Measurements from ENCODE around the gene PPP1R9B. TPM values are rescaled to one million over a fixed set of nuclear protein-coding genes. Genes with fewer than 3 reads are reported as not detected.

Gene PPP1R9B
- total and polyA plus RNA-seq, 4 donors: 0.90 to 26.1 (median 7.1) TPM

DNA sequence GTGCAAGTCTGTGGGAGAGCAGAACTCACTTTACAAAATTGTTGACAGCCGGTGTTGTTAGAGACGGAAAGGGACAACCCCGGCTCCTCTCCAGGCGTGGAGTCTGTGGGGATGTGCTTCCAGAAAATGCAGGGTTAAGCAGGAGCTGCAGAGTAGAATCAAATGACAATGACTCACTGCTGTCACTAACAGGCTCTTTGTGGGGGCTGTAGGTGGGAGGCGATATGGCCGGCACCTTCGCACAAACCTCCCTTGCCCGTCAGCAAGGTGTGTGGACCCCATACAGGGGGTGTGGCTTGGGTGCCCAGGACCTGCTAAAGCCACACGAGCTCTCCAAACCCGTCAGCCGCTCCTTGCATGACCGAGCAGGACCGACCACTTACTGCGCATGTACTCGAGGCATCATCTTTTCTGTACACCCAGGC, 49.5 kb downstream of the PPP1R9B start:
- Histone ChIP-seq H3K9ac (ENCODE audit: low read depth in 1 of 2, low read length in 2 of 2) (peak overlapping the region; percentile 34 to 58), H3K4me1 (ENCODE audit: control insufficient read depth in 4 of 4, insufficient read depth in 4 of 4, low read length in 3 of 4) (peaks cover 22 to 63% (median 56%) of the 10 kb centered on the region in 4 donors), H3K27me3 (ENCODE audit: control insufficient read depth in 4 of 4, insufficient read depth in 4 of 4, low read length in 3 of 4) (no peaks in the 10 kb centered on the region), H3K4me3 (ENCODE audit: low read depth in 1 of 3, low read length in 3 of 3) (peak overlapping the region in 1 of 3 donors; percentile 4), H3K36me3 (ENCODE audit: control insufficient read depth in 4 of 4, insufficient read depth in 3 of 4, low read depth in 1 of 4, low read length in 3 of 4) (peaks cover 5 to 13% (median 9%) of the 10 kb centered on the region in 4 donors), H3K9me3 (ENCODE audit: control insufficient read depth in 4 of 4, low read length in 3 of 4) (no peaks in the 10 kb centered on the region), H3K27ac (ENCODE audit: low read depth in 1 of 2, low read length in 2 of 2) (peak overlapping the region; percentile 86 to 94)
- TF ChIP-seq, protein P1, sequence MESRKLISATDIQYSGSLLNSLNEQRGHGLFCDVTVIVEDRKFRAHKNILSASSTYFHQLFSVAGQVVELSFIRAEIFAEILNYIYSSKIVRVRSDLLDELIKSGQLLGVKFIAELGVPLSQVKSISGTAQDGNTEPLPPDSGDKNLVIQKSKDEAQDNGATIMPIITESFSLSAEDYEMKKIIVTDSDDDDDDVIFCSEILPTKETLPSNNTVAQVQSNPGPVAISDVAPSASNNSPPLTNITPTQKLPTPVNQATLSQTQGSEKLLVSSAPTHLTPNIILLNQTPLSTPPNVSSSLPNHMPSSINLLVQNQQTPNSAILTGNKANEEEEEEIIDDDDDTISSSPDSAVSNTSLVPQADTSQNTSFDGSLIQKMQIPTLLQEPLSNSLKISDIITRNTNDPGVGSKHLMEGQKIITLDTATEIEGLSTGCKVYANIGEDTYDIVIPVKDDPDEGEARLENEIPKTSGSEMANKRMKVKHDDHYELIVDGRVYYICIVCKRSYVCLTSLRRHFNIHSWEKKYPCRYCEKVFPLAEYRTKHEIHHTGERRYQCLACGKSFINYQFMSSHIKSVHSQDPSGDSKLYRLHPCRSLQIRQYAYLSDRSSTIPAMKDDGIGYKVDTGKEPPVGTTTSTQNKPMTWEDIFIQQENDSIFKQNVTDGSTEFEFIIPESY (IDR thresholded peaks at IDR 0.05): no peak
- no peak for TF ChIP-seq RXRA (IDR thresholded peaks at IDR 0.05)
- TF ChIP-seq, protein P2, sequence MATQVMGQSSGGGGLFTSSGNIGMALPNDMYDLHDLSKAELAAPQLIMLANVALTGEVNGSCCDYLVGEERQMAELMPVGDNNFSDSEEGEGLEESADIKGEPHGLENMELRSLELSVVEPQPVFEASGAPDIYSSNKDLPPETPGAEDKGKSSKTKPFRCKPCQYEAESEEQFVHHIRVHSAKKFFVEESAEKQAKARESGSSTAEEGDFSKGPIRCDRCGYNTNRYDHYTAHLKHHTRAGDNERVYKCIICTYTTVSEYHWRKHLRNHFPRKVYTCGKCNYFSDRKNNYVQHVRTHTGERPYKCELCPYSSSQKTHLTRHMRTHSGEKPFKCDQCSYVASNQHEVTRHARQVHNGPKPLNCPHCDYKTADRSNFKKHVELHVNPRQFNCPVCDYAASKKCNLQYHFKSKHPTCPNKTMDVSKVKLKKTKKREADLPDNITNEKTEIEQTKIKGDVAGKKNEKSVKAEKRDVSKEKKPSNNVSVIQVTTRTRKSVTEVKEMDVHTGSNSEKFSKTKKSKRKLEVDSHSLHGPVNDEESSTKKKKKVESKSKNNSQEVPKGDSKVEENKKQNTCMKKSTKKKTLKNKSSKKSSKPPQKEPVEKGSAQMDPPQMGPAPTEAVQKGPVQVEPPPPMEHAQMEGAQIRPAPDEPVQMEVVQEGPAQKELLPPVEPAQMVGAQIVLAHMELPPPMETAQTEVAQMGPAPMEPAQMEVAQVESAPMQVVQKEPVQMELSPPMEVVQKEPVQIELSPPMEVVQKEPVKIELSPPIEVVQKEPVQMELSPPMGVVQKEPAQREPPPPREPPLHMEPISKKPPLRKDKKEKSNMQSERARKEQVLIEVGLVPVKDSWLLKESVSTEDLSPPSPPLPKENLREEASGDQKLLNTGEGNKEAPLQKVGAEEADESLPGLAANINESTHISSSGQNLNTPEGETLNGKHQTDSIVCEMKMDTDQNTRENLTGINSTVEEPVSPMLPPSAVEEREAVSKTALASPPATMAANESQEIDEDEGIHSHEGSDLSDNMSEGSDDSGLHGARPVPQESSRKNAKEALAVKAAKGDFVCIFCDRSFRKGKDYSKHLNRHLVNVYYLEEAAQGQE (IDR thresholded peaks at IDR 0.05): no peak
- TF ChIP-seq TAF1 (conservative IDR thresholded peaks at IDR 0.05): no peak
- TF ChIP-seq, protein P3, sequence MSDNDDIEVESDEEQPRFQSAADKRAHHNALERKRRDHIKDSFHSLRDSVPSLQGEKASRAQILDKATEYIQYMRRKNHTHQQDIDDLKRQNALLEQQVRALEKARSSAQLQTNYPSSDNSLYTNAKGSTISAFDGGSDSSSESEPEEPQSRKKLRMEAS (IDR thresholded peaks at IDR 0.05): no peak
- TF ChIP-seq HNF4A (conservative IDR thresholded peaks at IDR 0.05): no peak
- no peak for TF ChIP-seq HNF4G (IDR thresholded peaks at IDR 0.05)
- no peak for TF ChIP-seq GABPA (IDR thresholded peaks at IDR 0.05 in 1 of 2, conservative IDR thresholded peaks at IDR 0.05 in 1 of 2)
- no peak for TF ChIP-seq SP1 (IDR thresholded peaks at IDR 0.05)
- TF ChIP-seq, protein P4, sequence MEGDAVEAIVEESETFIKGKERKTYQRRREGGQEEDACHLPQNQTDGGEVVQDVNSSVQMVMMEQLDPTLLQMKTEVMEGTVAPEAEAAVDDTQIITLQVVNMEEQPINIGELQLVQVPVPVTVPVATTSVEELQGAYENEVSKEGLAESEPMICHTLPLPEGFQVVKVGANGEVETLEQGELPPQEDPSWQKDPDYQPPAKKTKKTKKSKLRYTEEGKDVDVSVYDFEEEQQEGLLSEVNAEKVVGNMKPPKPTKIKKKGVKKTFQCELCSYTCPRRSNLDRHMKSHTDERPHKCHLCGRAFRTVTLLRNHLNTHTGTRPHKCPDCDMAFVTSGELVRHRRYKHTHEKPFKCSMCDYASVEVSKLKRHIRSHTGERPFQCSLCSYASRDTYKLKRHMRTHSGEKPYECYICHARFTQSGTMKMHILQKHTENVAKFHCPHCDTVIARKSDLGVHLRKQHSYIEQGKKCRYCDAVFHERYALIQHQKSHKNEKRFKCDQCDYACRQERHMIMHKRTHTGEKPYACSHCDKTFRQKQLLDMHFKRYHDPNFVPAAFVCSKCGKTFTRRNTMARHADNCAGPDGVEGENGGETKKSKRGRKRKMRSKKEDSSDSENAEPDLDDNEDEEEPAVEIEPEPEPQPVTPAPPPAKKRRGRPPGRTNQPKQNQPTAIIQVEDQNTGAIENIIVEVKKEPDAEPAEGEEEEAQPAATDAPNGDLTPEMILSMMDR (IDR thresholded peaks at IDR 0.05; ENCODE audit: low read depth, low read length, missing input control): no peak
- no peak for TF ChIP-seq JUND (IDR thresholded peaks at IDR 0.05)
- TF ChIP-seq RAD21 (IDR thresholded peaks at IDR 0.05): no peak
- no peak for TF ChIP-seq FOXA2 (IDR thresholded peaks at IDR 0.05)
- TF ChIP-seq FOXA1 (IDR thresholded peaks at IDR 0.05): no peak
- no peak for TF ChIP-seq YY1 (IDR thresholded peaks at IDR 0.05)
- no peak for TF ChIP-seq EGR1 (IDR thresholded peaks at IDR 0.05; ENCODE audit: low read depth in 2 of 2)
- 30% methylated on average over 15 of the region's 15 CpGs for WGBS
- DNase-seq (ENCODE audit: low spot score): no peak

DNA sequence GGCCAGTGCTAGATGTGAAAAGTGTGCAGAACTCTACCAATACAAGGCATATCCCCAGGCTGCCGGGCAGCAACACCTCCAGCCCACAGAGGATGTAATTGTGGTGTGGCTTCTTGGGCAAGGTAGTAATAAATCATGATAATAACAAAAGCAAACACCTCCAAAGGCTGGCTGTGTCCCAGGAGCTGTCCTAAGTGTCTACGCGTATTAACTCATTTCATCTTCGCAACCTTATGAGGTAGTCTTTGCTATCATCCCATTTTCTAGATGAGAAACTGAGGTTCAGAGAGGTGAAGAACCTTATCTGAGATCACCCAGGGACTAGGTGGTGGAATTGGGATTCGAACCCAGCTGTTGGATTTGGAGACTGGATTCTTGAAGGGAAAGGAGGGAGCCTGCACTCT, 50.0 kb downstream of the PPP1R9B start:
- no peak for DNase-seq (ENCODE audit: low spot score)
- Histone ChIP-seq H3K4me3 (ENCODE audit: low read depth in 1 of 3, low read length in 3 of 3) (no peak overlapping the region), H3K9me3 (ENCODE audit: control insufficient read depth in 4 of 4, low read length in 3 of 4) (no peaks in the 10 kb centered on the region), H3K9ac (ENCODE audit: low read depth in 1 of 2, low read length in 2 of 2) (peak overlapping the region in 1 of 2 donors; percentile 34), H3K27ac (ENCODE audit: low read depth in 1 of 2, low read length in 2 of 2) (peak overlapping the region; percentile 86 to 94), H3K27me3 (ENCODE audit: control insufficient read depth in 4 of 4, insufficient read depth in 4 of 4, low read length in 3 of 4) (no peaks in the 10 kb centered on the region), H3K4me1 (ENCODE audit: control insufficient read depth in 4 of 4, insufficient read depth in 4 of 4, low read length in 3 of 4) (peaks cover 22 to 68% (median 58%) of the 10 kb centered on the region in 4 donors), H3K36me3 (ENCODE audit: control insufficient read depth in 4 of 4, insufficient read depth in 3 of 4, low read depth in 1 of 4, low read length in 3 of 4) (peaks cover 2 to 9% (median 7%) of the 10 kb centered on the region in 4 donors)
- WGBS: 77% methylated on average over 5 of the region's 5 CpGs
- no peak for TF ChIP-seq FOXA1 (IDR thresholded peaks at IDR 0.05)
- TF ChIP-seq SP1 (IDR thresholded peaks at IDR 0.05): no peak
- no peak for TF ChIP-seq EGR1 (IDR thresholded peaks at IDR 0.05; ENCODE audit: low read depth in 2 of 2)
- TF ChIP-seq, protein P4 (IDR thresholded peaks at IDR 0.05; ENCODE audit: low read depth, low read length, missing input control): no peak
- TF ChIP-seq, protein P5, sequence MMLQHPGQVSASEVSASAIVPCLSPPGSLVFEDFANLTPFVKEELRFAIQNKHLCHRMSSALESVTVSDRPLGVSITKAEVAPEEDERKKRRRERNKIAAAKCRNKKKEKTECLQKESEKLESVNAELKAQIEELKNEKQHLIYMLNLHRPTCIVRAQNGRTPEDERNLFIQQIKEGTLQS (IDR thresholded peaks at IDR 0.05): no peak
- TF ChIP-seq, protein P2 (IDR thresholded peaks at IDR 0.05): no peak
- TF ChIP-seq TAF1 (conservative IDR thresholded peaks at IDR 0.05): no peak
- TF ChIP-seq GABPA (IDR thresholded peaks at IDR 0.05 in 1 of 2, conservative IDR thresholded peaks at IDR 0.05 in 1 of 2): no peak
- TF ChIP-seq, protein P3 (IDR thresholded peaks at IDR 0.05): no peak
- no peak for TF ChIP-seq FOXA2 (IDR thresholded peaks at IDR 0.05)

Data from liver (tissue), 9 donors.